ENCODE results near the gene DOCK9. TPM values are rescaled to one million over a fixed set of nuclear protein-coding genes. Genes with fewer than 3 reads are reported as not detected.

The DOCK9 gene
- polyA plus RNA-seq, 1 donor (not counting 4 experiments of a cell fraction or from before 2014, with no cell fraction given) = 110 TPM

- H3K4me3 ChIP-seq (ENCODE audit: control insufficient read depth in 2 of 3, extremely low read depth in 1 of 3, insufficient read depth in 2 of 3, low read depth in 1 of 3, low read length in 3 of 3) = no peak overlapping the region
- no peak overlapping the region for H3K9ac ChIP-seq (ENCODE audit: control insufficient read depth, extremely low read depth, insufficient read depth, low read length)
- no peaks in the 10 kb centered on the region for H3K9me3 ChIP-seq (ENCODE audit: control insufficient read depth, low read depth, low read length)
- peaks cover 27% of the 10 kb centered on the region for H3K4me1 ChIP-seq (ENCODE audit: control insufficient read depth, extremely low read depth, insufficient read depth, low read length)
- H3K9me1 ChIP-seq (ENCODE audit: control insufficient read depth, extremely low read depth, insufficient read depth, low read length) = peaks cover 6% of the 10 kb centered on the region
- TF ChIP-seq EZH2 (IDR thresholded peaks at IDR 0.05; ENCODE audit: low read length) (no peak), CTCF (optimal IDR thresholded peaks at IDR 0.05 in 1 of 3, IDR thresholded peaks at IDR 0.05 in 1 of 3, conservative IDR thresholded peaks at IDR 0.05 in 1 of 3; ENCODE audit: extremely low read depth in 1 of 3, insufficient read depth in 2 of 3, low read length in 3 of 3) (no peak)
- H3K79me2 ChIP-seq (ENCODE audit: control insufficient read depth, insufficient read depth, low read length) = peaks cover 87% of the 10 kb centered on the region
- no peaks in the 10 kb centered on the region for H4K20me1 ChIP-seq (ENCODE audit: control insufficient read depth, extremely low read depth, insufficient read depth, low read length)
- no peak overlapping the region for H3K4me2 ChIP-seq (ENCODE audit: control insufficient read depth, extremely low read depth, insufficient read depth, low read depth, low read length)
- H3K36me3 ChIP-seq (ENCODE audit: control insufficient read depth in 2 of 2, extremely low read depth in 1 of 2, insufficient read depth in 2 of 2, low read length in 2 of 2) = peaks cover 3 to 5% of the 10 kb centered on the region in 2 experiments
- no peak overlapping the region for H2AFZ ChIP-seq (ENCODE audit: control insufficient read depth, low read length)
- no peaks in the 10 kb centered on the region for H3K27me3 ChIP-seq (ENCODE audit: control insufficient read depth, extremely low read depth, insufficient read depth, low read length)
- DNase-seq (ENCODE audit: low read depth, low spot score) = no peak
- dilution Hi-C loops (cut with MboI; ENCODE audit: extremely low pct_ligation_motif_present, low sequenced_read_pairs) = no loop called here
- FAIRE-seq = no peak
- H3K27ac ChIP-seq (ENCODE audit: control insufficient read depth, insufficient read depth, low read length) = no peak overlapping the region
Measured at GRCh38 chr13:98966019-98966418, 11.8 kb downstream of the DOCK9 start.

GRCh38 chr13:98965325-98965724, 12.5 kb downstream of the DOCK9 start:
- no peak overlapping the region for H2AFZ ChIP-seq (ENCODE audit: control insufficient read depth, low read length)
- FAIRE-seq = no peak
- no peak overlapping the region for H3K4me3 ChIP-seq (ENCODE audit: control insufficient read depth in 2 of 3, extremely low read depth in 1 of 3, insufficient read depth in 2 of 3, low read depth in 1 of 3, low read length in 3 of 3)
- peaks cover 86% of the 10 kb centered on the region for H3K79me2 ChIP-seq (ENCODE audit: control insufficient read depth, insufficient read depth, low read length)
- H3K9me1 ChIP-seq (ENCODE audit: control insufficient read depth, extremely low read depth, insufficient read depth, low read length) = peaks cover 6% of the 10 kb centered on the region
- no peak for TF ChIP-seq CTCF (optimal IDR thresholded peaks at IDR 0.05 in 1 of 3, IDR thresholded peaks at IDR 0.05 in 1 of 3, conservative IDR thresholded peaks at IDR 0.05 in 1 of 3; ENCODE audit: extremely low read depth in 1 of 3, insufficient read depth in 2 of 3, low read length in 3 of 3)
- no peak for TF ChIP-seq EZH2 (IDR thresholded peaks at IDR 0.05; ENCODE audit: low read length)
- H3K4me1 ChIP-seq (ENCODE audit: control insufficient read depth, extremely low read depth, insufficient read depth, low read length) = peaks cover 20% of the 10 kb centered on the region
- no peak for DNase-seq (ENCODE audit: low read depth, low spot score)
- no peak overlapping the region for H3K4me2 ChIP-seq (ENCODE audit: control insufficient read depth, extremely low read depth, insufficient read depth, low read depth, low read length)
- no peak overlapping the region for H3K9ac ChIP-seq (ENCODE audit: control insufficient read depth, extremely low read depth, insufficient read depth, low read length)
- no peak overlapping the region for H3K27ac ChIP-seq (ENCODE audit: control insufficient read depth, insufficient read depth, low read length)
- H3K36me3 ChIP-seq (ENCODE audit: control insufficient read depth in 2 of 2, extremely low read depth in 1 of 2, insufficient read depth in 2 of 2, low read length in 2 of 2) = peaks cover 3 to 5% of the 10 kb centered on the region in 2 experiments
- H3K9me3 ChIP-seq (ENCODE audit: control insufficient read depth, low read depth, low read length) = no peaks in the 10 kb centered on the region
- H3K27me3 ChIP-seq (ENCODE audit: control insufficient read depth, extremely low read depth, insufficient read depth, low read length) = no peaks in the 10 kb centered on the region
- H4K20me1 ChIP-seq (ENCODE audit: control insufficient read depth, extremely low read depth, insufficient read depth, low read length) = no peaks in the 10 kb centered on the region
- dilution Hi-C loops (cut with MboI; ENCODE audit: extremely low pct_ligation_motif_present, low sequenced_read_pairs) = no loop called here

Data from keratinocyte (primary cell).